ELF-1 (cell line): Measurements from ENCODE around the gene TRMT1.
"Not testable (repeated sequence)": the region's sequence is repeated elsewhere in the genome, so short reads cannot be mapped to it uniquely, and the experiment has no call there.

Experiments
- DNase-seq: peaks from one replicate; pipeline ENCODE4 v3.0.0-alpha.2; 2016; ENCODE audit warnings: low read depth, low spot score

TRMT1 gene

DNA sequence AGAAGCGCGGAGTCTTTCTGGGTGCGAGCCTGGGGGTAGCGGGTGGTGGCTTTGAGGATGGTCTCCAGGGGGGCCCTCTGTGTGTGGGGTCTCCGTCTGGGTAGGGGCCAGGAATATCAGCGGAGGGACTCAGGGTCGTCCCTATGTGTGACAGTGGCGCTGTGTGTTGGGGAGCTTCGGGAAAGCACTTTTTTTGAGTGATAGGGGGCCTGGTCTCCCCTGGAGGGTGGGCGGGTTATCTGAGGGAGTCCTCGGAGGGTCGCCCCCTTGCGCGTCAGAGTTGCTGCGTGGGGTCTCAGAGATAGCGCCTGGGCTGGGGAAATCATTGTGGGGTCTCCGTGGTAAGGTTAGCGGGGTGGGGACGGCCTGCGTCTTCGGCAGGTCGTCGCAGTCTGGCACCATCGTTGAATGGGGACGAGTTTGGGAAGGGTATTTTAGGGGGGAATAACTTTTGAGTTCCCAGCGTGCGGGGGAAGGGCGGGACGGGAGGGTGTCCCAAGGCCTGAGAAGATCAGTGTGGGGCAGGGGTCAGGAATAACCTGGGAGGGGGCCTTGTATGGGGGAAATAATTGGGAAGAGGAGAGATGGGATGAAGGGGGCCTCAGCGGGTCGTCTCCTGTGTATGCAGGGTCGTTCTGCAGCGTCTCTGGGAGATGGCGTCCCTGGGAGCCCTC, 34.5 kb upstream of the TRMT1 start:
- peak; percentile 31 for DNase-seq

DNA sequence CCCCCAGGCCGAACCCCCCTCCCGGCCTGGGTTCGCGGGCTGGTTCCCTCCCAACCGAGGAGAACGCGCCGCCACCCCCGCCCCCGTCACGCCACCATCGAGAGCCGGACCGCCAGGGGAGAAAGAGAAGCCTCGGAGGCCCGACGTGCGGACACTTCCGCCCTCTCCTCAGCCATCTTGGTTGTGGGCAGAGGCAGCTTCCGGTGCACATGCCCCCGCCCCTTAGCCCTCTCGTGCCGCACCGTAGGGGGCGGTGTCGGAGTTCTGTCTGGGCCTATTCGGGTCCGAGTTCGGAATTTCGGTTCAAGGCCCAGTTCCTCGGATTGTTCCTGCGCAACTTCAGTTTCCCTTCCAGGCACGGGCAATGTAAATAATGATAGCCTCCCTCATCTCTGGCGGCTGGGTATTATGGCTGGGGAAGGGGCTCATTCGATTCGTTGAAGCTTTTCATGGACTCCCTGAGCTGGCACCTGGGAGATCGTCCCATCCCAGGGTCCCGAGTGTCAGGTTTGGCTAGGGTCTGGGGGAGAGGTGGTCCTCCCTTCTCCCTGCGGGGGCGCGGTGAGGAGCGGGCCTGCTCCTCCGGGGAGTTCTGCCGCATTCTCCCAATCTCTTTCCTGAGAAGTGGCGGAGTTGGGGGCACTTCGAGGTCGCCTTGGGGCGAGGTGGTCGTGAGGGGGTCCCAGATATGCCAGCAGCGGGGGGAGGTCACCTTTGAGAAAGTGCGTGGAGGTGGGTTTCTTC, 33.8 kb upstream of the TRMT1 start, which contains the start of the genes IER2 and STX10:
Gene IER2, plus strand, starts transcription at position 225 of the 744 bp plus-strand sequence. CDS start 2,776 bp downstream, outside the sequence.
Gene STX10, minus strand, starts transcription at position 189 of the 744 bp plus-strand sequence. CDS start 202 bp downstream, outside the sequence.
- DNase-seq, result peak; percentile 96

DNA sequence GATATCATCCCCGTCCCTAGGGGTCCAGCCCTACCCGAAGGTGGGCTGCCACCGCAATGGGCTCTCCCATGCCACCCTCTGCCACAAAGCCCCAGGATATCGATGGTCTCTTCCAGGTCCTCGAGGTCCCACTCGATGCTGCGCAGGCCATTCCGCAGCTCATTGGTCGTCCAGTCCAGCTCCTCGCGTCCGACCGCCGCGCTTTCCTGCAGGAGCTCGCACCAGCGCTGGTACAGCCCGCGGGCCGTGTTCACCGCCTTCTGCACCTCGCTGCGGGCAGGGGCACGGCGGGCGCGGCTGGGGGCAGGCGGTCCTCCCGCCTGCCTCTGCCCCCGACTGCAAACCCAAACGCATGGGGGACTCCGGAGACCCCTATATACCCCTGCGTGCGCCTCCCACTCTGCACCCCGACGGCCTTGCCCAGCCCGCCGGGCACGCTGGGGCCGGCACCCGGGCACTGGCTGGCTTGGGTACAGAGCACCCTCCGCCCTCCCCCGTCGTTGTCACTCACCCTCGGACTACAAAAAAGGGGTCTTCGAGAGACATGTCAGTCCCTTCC, 33.2 kb upstream of the TRMT1 start:
- DNase-seq, result peak; percentile 60

- not testable (repeated sequence) for DNase-seq
Observed at GRCh38 chr19:13149173-13149627, 32.7 kb upstream of the TRMT1 start.

GRCh38 chr19:13146763-13147563, 30.4 kb upstream of the TRMT1 start:
- DNase-seq, result no peak

GRCh38 chr19:13139633-13140311, 23.2 kb upstream of the TRMT1 start:
- DNase-seq, result no peak

- DNase-seq, result no peak
Observed at GRCh38 chr19:13138916-13139198, 22.3 kb upstream of the TRMT1 start.

DNA sequence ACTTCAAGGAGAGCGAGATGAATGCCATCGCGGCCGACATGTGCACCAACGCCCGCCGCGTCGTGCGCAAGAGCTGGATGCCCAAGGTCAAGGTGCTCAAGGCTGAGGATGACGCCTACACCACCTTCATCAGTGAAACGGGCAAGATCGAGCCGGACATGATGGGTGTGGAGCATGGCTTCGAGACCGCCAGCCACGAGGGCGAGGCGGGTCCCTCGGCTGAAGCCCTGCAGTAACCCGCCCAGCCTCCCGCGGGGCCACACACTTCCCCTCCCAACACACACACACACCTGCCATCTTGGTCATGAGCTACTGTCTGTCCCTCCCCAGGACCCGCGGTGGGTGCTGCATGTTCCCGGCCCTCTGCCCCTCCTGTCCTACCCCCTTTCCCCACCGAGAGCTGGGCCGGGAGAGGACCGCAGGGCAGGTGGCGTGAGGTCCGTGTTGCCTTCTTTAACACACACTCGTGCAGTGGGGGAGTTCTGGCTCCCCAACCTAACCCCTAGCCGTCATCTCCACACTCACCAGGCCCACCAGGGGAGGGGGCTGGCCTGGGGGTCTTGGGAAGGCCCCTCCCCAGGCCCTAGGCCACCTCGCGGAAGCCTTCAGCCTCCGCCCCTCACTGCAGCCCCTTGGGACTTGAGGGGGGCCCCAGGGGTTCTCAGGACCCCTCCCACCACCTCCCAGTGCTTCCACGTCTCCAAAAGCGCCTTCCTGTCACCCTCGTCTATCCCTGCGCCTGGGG, 21.8 kb upstream of the TRMT1 start:
- DNase-seq, result no peak

GRCh38 chr19:13137290-13137794, 20.8 kb upstream of the TRMT1 start:
- no peak for DNase-seq

DNA sequence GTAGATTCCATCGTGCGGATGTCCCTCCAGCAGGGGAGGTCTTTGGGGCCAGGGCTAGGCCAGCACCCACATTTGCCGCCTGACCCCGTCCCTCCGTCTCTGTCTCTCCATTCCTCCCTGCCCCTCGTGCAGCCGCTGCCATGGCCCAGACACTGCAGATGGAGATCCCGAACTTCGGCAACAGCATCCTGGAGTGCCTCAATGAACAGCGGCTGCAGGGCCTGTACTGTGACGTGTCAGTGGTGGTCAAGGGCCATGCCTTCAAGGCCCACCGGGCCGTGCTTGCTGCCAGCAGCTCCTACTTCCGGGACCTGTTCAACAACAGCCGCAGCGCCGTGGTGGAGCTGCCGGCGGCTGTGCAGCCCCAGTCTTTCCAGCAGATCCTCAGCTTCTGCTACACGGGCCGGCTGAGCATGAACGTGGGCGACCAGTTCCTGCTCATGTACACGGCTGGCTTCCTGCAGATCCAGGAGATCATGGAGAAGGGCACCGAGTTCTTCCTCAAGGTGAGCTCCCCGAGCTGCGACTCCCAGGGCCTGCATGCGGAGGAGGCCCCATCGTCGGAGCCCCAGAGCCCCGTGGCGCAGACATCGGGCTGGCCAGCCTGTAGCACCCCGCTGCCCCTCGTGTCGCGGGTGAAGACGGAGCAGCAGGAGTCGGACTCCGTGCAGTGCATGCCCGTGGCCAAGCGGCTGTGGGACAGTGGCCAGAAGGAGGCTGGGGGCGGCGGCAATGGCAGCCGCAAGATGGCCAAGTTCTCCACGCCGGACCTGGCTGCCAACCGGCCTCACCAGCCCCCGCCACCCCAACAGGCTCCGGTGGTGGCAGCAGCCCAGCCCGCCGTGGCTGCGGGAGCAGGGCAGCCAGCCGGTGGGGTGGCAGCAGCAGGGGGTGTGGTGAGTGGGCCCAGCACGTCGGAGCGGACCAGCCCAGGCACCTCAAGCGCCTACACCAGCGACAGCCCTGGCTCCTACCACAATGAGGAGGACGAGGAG, 18.8 kb upstream of the TRMT1 start:
- no peak for DNase-seq

DNA sequence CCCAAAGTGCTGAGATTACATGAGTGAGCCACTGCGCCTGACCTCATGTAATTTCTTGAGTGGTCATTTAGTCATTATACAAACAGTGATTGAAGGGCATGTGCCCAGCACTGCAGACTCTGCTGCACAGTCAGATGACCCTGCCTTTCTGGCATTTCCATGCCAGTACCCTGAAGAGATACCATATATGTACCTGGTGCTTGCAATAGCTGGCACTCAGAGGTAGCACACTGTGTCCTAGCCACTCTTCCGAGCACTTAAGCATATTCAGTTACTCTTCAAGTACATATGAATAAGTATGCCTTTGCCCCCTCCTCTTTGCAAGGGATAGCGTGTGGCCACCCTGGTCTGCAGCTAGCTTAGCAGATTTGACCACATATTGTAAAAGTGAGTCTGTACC, 18.1 kb upstream of the TRMT1 start:
- no peak for DNase-seq

GRCh38 chr19:13133241-13133870, 16.8 kb upstream of the TRMT1 start:
- DNase-seq, result no peak

DNA sequence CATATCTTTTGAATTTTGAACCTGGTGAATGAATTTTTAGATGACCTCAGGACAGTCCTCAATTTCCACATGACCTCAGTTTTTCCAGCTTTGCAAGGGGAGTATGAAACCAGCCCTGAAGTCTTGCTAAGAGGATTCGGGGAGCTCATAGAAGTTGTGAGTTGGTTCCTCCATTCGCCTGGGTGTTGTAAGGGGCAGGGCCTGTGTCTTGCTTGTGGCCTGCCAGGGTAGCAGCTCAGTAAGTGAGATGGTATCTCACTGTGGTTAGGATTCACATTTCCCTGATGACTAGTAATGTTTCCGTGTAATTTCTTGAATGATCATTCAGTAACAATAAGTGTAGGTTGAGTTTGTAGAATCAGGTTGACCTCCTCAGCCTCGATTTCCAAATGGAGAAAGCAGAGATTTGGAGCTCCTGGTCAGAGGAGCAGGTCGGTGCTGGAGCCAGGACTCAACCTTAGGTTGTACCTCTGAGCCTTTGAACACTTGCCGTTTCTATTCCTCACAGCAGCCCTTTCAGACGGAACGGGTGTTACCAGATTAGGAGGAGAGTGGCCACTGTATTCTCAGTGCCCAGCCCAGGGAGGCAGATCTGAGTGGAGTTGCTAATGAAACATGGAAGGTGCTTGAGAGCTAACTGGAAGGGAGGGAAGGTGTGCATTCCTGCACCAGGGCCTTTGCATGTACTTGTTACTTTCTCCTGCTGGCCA, 16.1 kb upstream of the TRMT1 start:
- DNase-seq, result no peak

DNA sequence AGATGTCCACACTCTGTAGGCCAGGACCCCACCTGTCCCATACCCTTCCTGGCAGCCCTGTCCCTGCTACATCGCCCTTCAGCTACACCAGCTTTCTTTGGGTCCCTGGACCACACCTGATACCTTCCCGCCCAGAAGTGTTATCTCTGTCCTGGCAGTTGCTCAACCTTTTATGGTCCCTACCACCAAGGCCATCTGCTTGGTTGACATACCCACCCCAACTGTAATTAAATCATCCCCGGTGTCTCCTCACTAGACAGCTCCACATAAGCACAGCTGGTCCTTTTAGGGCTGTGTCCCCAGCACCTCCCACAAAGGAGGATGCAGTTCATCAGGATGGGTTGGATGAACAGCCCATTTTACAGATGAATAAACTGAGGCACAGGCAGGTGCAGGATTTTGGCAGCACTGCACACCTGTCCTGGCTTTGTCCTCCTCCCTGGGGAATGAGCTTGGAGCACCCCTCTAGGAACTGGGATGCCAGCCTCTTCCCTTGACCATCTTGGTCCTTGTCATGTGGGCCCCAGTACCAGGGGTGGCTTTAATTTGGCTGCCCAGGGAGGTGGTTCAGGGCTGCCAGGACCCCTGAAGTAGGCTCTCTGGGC, 14.4 kb upstream of the TRMT1 start:
- no peak for DNase-seq

GRCh38 chr19:13129384-13129783, 12.8 kb upstream of the TRMT1 start:
- DNase-seq, result no peak

- DNase-seq, result no peak
Observed at GRCh38 chr19:13128583-13128982, 12.0 kb upstream of the TRMT1 start.

GRCh38 chr19:13127811-13128575, 11.5 kb upstream of the TRMT1 start:
- no peak for DNase-seq
